Esophagus muscularis mucosa (tissue), 4 donors: ENCODE measurements around the gene C17orf50. TPM values are rescaled to one million over a fixed set of nuclear protein-coding genes. Genes with fewer than 3 reads are reported as not detected.

Source experiments
- DNase-seq: peaks from one replicate; pipeline ENCODE4 v3.0.0-alpha.2; 2017; ENCODE audit errors: extremely low spot score
- H3K27ac ChIP-seq, 4 donors: fragments of 200-600 bp; sonication (generic); replicated peaks in 1 of 4; 1 replicate in 3 of 4; 2 replicates in 1 of 4; pipeline ENCODE4 v1.5.1; 2016 to 2019; ENCODE audit warnings: mild to moderate bottlenecking in 1 of 4
- H3K27me3 ChIP-seq, 4 donors: fragments of 200-600 bp; sonication (generic); one replicate each; pipeline versions ENCODE4 v1.5.1 to v1.6.0; 2016 to 2019
- H3K36me3 ChIP-seq, 4 donors: fragments of 200-600 bp; sonication (generic); one replicate each; pipeline ENCODE4 v1.5.1; 2016 to 2019
- H3K4me1 ChIP-seq, 4 donors: fragments of 200-600 bp; sonication (generic); one replicate each; pipeline ENCODE4 v1.5.1; 2016 to 2019
- H3K4me3 ChIP-seq, 4 donors: fragments of 200-600 bp; sonication (generic); 1 replicate in 2 of 4; 2 replicates in 2 of 4; pipeline ENCODE4 v1.5.1; 2016 to 2019; ENCODE audit warnings: mild to moderate bottlenecking in 4 of 4, moderate library complexity in 1 of 4
- H3K9me3 ChIP-seq, 4 donors: fragments of 200-600 bp; sonication (generic); 1 replicate in 3 of 4; 2 replicates in 1 of 4; pipeline ENCODE4 v1.5.1; 2016 to 2019
- EP300 ChIP-seq: sonication (generic); formaldehyde crosslinking; IDR thresholded peaks from one replicate; pipeline ENCODE4 v1.6.1; 2017; ENCODE audit warnings: antibody characterized with exemption
- POLR2A ChIP-seq: fragments of 450-650 bp; IDR thresholded peaks from one replicate; pipeline ENCODE4 v1.6.1; 2017; ENCODE audit warnings: antibody characterized with exemption, moderate library complexity, mild to moderate bottlenecking, low read depth
- POLR2AphosphoS5 ChIP-seq, 2 donors: sonication (generic); formaldehyde crosslinking; IDR thresholded peaks; one replicate each; pipeline ENCODE4 v1.6.1; 2017; ENCODE audit warnings: antibody characterized with exemption in 2 of 2
- WGBS: methylation state at CpG from one replicate; pipeline ENCODE4 v1.1.5; 2018; 5-methylcytosine and 5-hydroxymethylcytosine counted together
- intact Hi-C: fragments of 100-400 bp; cut with DNase I; formaldehyde crosslinking; loops from one replicate; pipeline ENCODE4 v1.15.1; 2023
- total RNA-seq, 4 donors: library from RNA; depleted of rRNA; stranded (reverse); fragments of >200 nt; gene quantifications; one replicate each; pipeline versions ENCODE4 v1.1.0 to v1.2.1, GENCODE V29; 2016
- TF ChIP-seq, protein P1 (sequence below), 3 experiments: fragments of 200-600 bp in 2 of 3; fragments of 450-650 bp in 1 of 3; sonication (generic) in 2 of 3; IDR thresholded peaks; one replicate each; pipeline ENCODE4 v1.5.1; 2017 to 2019; ENCODE audit warnings: antibody characterized with exemption in 3 of 3, mild to moderate bottlenecking in 2 of 3, moderate library complexity in 1 of 3

C17orf50 gene
- total RNA-seq, 4 donors from 2014 or later: not detected

DNA sequence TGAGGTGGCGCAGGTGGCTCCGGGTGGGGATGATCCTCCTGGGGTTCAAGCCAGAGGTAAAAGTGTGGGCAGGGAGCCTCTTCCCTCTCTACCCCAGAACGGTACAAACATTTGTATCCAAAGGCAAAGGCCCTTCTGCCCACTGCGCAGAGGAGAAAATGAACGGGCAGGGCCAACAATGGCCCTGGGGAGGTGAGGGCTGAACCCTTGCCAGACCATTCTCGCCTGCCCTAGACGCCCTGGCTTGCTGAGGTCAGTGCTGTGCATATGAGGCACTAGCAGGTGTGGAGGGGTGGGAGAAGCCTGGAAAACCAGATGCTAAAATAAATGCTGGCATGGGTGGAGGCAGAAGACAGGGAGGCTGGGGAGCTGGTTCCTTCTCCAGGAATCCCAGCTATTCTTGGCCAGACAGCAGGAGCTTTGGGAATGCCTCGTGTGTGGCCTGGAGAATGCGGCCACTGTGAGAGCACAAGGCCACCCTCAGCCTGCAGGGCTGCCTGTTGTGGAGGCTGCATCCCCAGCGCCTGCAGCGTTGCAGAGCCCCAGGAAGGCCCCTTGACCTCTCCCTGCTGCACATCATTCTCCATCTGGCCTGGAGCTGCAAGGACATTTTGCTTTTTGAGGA is 4.5 kb downstream of the C17orf50 start:
- no peak for TF ChIP-seq POLR2A
- TF ChIP-seq POLR2AphosphoS5 (IDR thresholded peaks at IDR 0.05): peak in 1 of 2 donors; percentile 25
- WGBS: 60% methylated on average over 9 of the region's 11 CpGs
- Histone ChIP-seq H3K36me3 (no peaks in the 10 kb centered on the region), H3K4me1 (peaks cover 10 to 46% (median 40%) of the 10 kb centered on the region in 4 donors), H3K9me3 (no peaks in the 10 kb centered on the region), H3K4me3 (peak overlapping the region in 1 of 4 donors; percentile 64), H3K27ac (peak overlapping the region; percentile 62 to 79 (median 66)), H3K27me3 (no peaks in the 10 kb centered on the region)
- intact Hi-C loops: loop anchor here (2.0 kb wide), 1 partner anchor 40 kb away; no protein-coding TSS in a partner anchor
- DNase-seq: no peak

- intact Hi-C loops: loop anchor here (2.0 kb wide), 1 partner anchor 39 kb away; no protein-coding TSS in a partner anchor
- TF ChIP-seq, protein P1, sequence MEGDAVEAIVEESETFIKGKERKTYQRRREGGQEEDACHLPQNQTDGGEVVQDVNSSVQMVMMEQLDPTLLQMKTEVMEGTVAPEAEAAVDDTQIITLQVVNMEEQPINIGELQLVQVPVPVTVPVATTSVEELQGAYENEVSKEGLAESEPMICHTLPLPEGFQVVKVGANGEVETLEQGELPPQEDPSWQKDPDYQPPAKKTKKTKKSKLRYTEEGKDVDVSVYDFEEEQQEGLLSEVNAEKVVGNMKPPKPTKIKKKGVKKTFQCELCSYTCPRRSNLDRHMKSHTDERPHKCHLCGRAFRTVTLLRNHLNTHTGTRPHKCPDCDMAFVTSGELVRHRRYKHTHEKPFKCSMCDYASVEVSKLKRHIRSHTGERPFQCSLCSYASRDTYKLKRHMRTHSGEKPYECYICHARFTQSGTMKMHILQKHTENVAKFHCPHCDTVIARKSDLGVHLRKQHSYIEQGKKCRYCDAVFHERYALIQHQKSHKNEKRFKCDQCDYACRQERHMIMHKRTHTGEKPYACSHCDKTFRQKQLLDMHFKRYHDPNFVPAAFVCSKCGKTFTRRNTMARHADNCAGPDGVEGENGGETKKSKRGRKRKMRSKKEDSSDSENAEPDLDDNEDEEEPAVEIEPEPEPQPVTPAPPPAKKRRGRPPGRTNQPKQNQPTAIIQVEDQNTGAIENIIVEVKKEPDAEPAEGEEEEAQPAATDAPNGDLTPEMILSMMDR (IDR thresholded peaks at IDR 0.05): no peak
- TF ChIP-seq POLR2AphosphoS5 (IDR thresholded peaks at IDR 0.05) (no peak), EP300 (no peak), POLR2A (no peak)
- Histone ChIP-seq H3K4me1 (peaks cover 10 to 46% (median 40%) of the 10 kb centered on the region in 4 donors), H3K27me3 (no peaks in the 10 kb centered on the region), H3K9me3 (no peaks in the 10 kb centered on the region), H3K4me3 (no peak overlapping the region), H3K27ac (peak overlapping the region in 1 of 4 donors; percentile 79), H3K36me3 (no peaks in the 10 kb centered on the region)
- WGBS: 79% methylated on average over 8 of the region's 8 CpGs
- DNase-seq: no peak
These were observed 5.2 kb downstream of the C17orf50 start for GRCh38 chr17:35765756-35766488.

DNA sequence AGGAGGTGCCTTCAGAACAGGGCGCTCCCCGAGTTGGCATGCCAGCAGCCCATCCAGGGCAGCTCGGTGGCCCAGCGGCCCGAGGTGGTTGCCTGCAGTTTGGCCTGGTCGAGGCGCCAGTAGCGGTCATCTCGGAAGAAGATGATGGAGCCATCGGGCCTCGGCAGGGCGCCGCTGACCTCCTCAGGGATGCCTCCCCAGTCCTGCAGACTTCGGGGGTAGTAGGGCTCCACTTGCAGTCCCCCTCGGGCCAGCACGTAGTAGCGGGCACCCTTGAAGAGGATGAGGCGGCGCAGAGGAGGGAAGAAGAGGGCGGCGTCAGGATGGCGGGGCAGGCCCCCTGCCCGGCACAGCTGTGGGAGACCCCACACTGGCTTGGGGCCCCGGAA is 5.8 kb downstream of the C17orf50 start:
- H3K27ac ChIP-seq: no peak overlapping the region
- H3K4me3 ChIP-seq: no peak overlapping the region
- H3K27me3 ChIP-seq: no peaks in the 10 kb centered on the region
- H3K4me1 ChIP-seq: peaks cover 10 to 46% (median 40%) of the 10 kb centered on the region in 4 donors
- TF ChIP-seq EP300: no peak
- H3K9me3 ChIP-seq: no peaks in the 10 kb centered on the region
- 92% methylated on average over 9 of the region's 24 CpGs for WGBS
- intact Hi-C loops: no loop called here
- DNase-seq: no peak
- H3K36me3 ChIP-seq: no peaks in the 10 kb centered on the region

DNA sequence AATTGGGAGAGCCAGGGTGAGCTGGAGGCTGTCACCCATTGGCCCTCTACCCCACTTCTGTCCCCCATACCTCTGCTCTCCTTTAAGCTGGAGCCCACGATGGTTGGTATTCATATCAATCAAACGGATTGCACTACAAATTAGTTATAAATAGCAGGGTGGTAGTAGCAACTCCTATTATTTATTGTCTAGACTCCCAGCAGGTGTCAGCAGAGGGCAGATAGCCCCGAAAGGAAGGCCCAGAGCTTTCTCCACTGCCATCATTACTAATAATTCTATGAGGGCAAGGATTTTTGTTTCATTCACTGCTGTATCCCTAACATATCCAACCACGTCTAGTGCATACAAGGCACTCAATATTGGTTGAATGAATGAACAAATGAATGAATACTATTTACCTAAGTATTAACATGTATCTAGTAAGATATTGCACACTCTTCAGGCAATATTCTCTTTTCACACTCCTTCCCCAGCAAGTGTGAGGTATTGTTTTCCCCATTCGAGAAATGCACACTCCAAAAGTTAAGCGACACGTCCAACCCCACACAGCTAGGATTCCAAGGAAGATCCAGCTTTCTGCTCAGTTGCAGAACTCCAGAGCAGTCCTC is 6.3 kb downstream of the C17orf50 start:
- peaks cover 10 to 49% (median 40%) of the 10 kb centered on the region in 4 donors for H3K4me1 ChIP-seq
- 37% methylated on average over 7 of the region's 7 CpGs for WGBS
- H3K27ac ChIP-seq: no peak overlapping the region
- TF ChIP-seq POLR2A: no peak
- TF ChIP-seq, protein P1 (IDR thresholded peaks at IDR 0.05): peak; percentile 50 to 74 (median 55)
- no peak overlapping the region for H3K4me3 ChIP-seq
- intact Hi-C loops: no loop called here
- DNase-seq: no peak
- H3K27me3 ChIP-seq: no peaks in the 10 kb centered on the region
- H3K36me3 ChIP-seq: no peaks in the 10 kb centered on the region
- no peaks in the 10 kb centered on the region for H3K9me3 ChIP-seq

- Histone ChIP-seq H3K4me3 (no peak overlapping the region), H3K36me3 (no peaks in the 10 kb centered on the region), H3K27me3 (no peaks in the 10 kb centered on the region), H3K4me1 (peaks cover 12 to 65% (median 49%) of the 10 kb centered on the region in 4 donors), H3K27ac (no peak overlapping the region), H3K9me3 (no peaks in the 10 kb centered on the region)
- 97% methylated on average over 2 of the region's 2 CpGs for WGBS
- TF ChIP-seq, protein P1 (IDR thresholded peaks at IDR 0.05): no peak
- TF ChIP-seq POLR2A (no peak), EP300 (no peak), POLR2AphosphoS5 (IDR thresholded peaks at IDR 0.05) (no peak)
- intact Hi-C loops: loop anchor here (1.0 kb wide), 1 partner anchor 36 kb away; no protein-coding TSS in a partner anchor
- DNase-seq: no peak
These were observed 8.1 kb downstream of the C17orf50 start for GRCh38 chr17:35768797-35769196.
